ENCODE results near the gene SLC25A36. TPM values are rescaled to one million over a fixed set of nuclear protein-coding genes. Genes with fewer than 3 reads are reported as not detected.
"Not testable (repeated sequence)": the region's sequence is repeated elsewhere in the genome, so short reads cannot be mapped to it uniquely, and the experiment has no call there.

Gene SLC25A36
- total RNA-seq, 8 experiments from 2014 or later, result 40.3 to 147 (median 74.7) TPM

DNA sequence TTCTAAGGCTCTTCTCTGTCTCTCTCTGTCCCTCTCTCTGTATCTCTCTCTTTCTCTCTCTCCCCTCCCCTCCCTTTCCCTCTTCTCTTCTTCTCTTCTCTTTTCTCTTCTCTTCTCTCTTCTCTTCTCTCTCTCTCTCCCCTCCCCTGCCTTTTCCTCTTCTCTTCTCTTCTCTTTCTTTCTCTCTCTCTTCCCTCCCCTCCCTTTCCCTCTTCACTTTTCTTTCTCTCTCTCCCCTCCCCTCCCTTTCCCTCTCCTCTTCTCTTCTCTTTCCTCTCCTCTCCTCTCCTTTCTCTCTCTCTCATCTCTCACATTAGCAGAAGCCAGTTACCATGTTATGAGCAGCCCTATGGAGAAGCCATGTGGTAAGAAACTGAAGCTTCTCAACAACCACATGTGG is 25.0 kb upstream of the SLC25A36 start:
- in situ Hi-C loops (cut with MboI; ENCODE audit: low pct_unique_long_range_greater_than_20kb in 2 of 9, low sequenced_read_pairs in 9 of 9, unreplicated experiment in 9 of 9), result no loop called here
- Histone ChIP-seq H3K4me3 (no peak overlapping the region), H3K27ac (no peak overlapping the region), H3K4me1 (replicated peaks in 1 of 2) (no peaks in the 10 kb centered on the region)
- no peak for ATAC-seq (replicated peaks in 6 of 8)

- 20 to 83% (median 64%) methylated on average over 1 to 4 of the region's 5 CpGs; no CpG with 5 or more reads in 3 of the 10 experiments for WGBS, 10 experiments
- in situ Hi-C loops (cut with MboI; ENCODE audit: low pct_unique_long_range_greater_than_20kb in 2 of 9, low sequenced_read_pairs in 9 of 9, unreplicated experiment in 9 of 9), result no loop called here
- no peak overlapping the region for H3K4me3 ChIP-seq
- H3K4me1 ChIP-seq (replicated peaks in 1 of 2), result no peaks in the 10 kb centered on the region
- ATAC-seq (replicated peaks in 6 of 8), result no peak
- H3K27ac ChIP-seq, result no peak overlapping the region
Measured at GRCh38 chr3:140917772-140918171, 23.9 kb upstream of the SLC25A36 start.

GRCh38 chr3:140920029-140920428 is 21.6 kb upstream of the SLC25A36 start:
- Histone ChIP-seq H3K4me3 (no peak overlapping the region), H3K27ac (no peak overlapping the region), H3K4me1 (replicated peaks in 1 of 2) (no peaks in the 10 kb centered on the region)
- WGBS, 10 experiments, result 20 to 100% (median 78%) methylated on average over 1 to 2 of the region's 2 CpGs; no CpG with 5 or more reads in 1 of the 10 experiments
- in situ Hi-C loops (cut with MboI; ENCODE audit: low pct_unique_long_range_greater_than_20kb in 2 of 9, low sequenced_read_pairs in 9 of 9, unreplicated experiment in 9 of 9), result no loop called here
- ATAC-seq (replicated peaks in 6 of 8), result peak in 2 of 8 experiments; percentile 75 to 79

- no peaks in the 10 kb centered on the region for H3K4me1 ChIP-seq (replicated peaks in 1 of 2)
- H3K27ac ChIP-seq, result no peak overlapping the region
- 0 to 20% methylated on average over 1 of the region's 1 CpG; no CpG with 5 or more reads in 8 of the 10 experiments for WGBS, 10 experiments
Measured at GRCh38 chr3:140922634-140923033, 19.0 kb upstream of the SLC25A36 start.

GRCh38 chr3:140924097-140924873 is 17.4 kb upstream of the SLC25A36 start:
- peak in 1 of 8 experiments; percentile 71 for ATAC-seq (replicated peaks in 6 of 8)
- no peak overlapping the region for H3K4me3 ChIP-seq
- in situ Hi-C loops (cut with MboI; ENCODE audit: low pct_unique_long_range_greater_than_20kb in 2 of 9, low sequenced_read_pairs in 9 of 9, unreplicated experiment in 9 of 9), result no loop called here
- no peaks in the 10 kb centered on the region for H3K4me1 ChIP-seq (replicated peaks in 1 of 2)
- H3K27ac ChIP-seq, result no peak overlapping the region
- 24 to 95% (median 76%) methylated on average over 1 to 5 of the region's 6 CpGs; no CpG with 5 or more reads in 2 of the 10 experiments for WGBS, 10 experiments

More at GRCh38 chr3:140922634-140923033, 19.0 kb upstream of the SLC25A36 start:
- in situ Hi-C loops (cut with MboI; ENCODE audit: low pct_unique_long_range_greater_than_20kb in 2 of 9, low sequenced_read_pairs in 9 of 9, unreplicated experiment in 9 of 9), result no loop called here
- no peak overlapping the region for H3K4me3 ChIP-seq
- peak in 3 of 8 experiments; percentile 72 to 75 (median 75) for ATAC-seq (replicated peaks in 6 of 8)

DNA sequence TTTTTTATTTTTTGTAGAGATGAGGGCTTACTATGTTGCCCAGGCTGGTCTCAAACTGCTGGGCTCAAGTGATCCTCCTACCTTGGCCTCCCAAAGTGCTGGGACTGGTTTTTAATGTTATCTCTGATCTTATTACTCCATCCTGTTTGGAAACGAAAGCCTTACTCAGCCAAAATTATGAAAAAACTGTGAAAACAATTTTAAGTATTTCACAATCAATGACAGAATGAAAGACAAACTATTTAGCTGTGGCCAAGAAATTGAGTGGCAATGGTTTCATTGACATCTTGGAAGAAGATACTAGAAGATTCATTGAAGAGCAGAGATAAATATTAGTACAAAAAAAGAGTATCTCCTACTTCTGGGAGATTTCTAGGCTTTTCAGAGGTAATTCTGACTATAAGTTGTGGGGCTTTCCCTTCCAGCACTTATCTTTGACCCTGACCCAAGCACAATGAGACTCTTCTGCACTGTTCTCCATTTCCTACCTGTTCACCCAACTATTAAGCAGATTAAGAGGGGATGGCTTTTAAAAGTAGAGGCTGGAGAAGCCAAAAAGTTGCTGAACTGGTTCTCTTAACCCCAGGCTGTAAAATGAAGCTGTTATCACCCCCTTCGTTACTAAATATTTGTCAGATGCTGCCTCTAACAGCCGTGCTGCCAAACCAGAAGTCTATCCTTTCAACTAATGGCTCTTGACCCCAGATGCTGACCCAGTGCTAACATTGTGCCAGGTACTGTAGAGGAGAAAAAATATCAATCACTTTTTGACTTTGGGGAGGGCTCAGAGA is 14.2 kb upstream of the SLC25A36 start:
- in situ Hi-C loops (cut with MboI; ENCODE audit: low pct_unique_long_range_greater_than_20kb in 2 of 9, low sequenced_read_pairs in 9 of 9, unreplicated experiment in 9 of 9), result no loop called here

DNA sequence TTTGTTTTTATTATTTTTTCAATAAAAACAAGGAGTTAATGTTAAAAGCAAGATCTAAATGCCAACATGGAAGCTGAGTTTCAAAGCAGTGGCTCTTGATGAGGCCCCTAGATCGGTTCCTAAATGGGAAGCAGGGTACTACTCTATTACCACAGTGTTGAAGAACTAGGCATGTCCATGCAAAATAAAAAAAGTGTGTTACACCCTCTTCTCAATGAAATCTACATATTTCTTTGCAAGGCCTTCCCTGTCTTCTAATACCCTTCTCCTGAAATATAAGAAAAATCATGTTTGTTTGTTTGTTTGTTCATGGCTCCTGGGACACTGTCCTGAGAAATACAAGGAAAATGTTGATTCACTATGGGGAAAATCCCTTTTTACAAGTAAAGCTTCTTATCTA is 12.2 kb upstream of the SLC25A36 start:
- H3K27ac ChIP-seq, result no peak overlapping the region
- in situ Hi-C loops (cut with MboI; ENCODE audit: low pct_unique_long_range_greater_than_20kb in 2 of 9, low sequenced_read_pairs in 9 of 9, unreplicated experiment in 9 of 9), result no loop called here
- no peaks in the 10 kb centered on the region for H3K4me1 ChIP-seq (replicated peaks in 1 of 2)
- H3K4me3 ChIP-seq, result no peak overlapping the region
- 17 to 89% (median 67%) methylated on average over 1 of the region's 1 CpG; no CpG with 5 or more reads in 1 of the 10 experiments for WGBS, 10 experiments
- peak in 2 of 8 experiments; percentile 85 to 94 for ATAC-seq (replicated peaks in 6 of 8)

More for the DNA sequence above, 14.2 kb upstream of the SLC25A36 start:
- 0 to 57% (median 40%) methylated on average over 1 to 3 of the region's 3 CpGs for WGBS, 10 experiments
- ATAC-seq (replicated peaks in 6 of 8), result no peak
- Histone ChIP-seq H3K4me3 (no peak overlapping the region), H3K4me1 (replicated peaks in 1 of 2) (no peaks in the 10 kb centered on the region), H3K27ac (no peak overlapping the region)

- Histone ChIP-seq H3K4me3 (no peak overlapping the region), H3K27ac (no peak overlapping the region), H3K4me1 (replicated peaks in 1 of 2) (no peaks in the 10 kb centered on the region)
- peak in 3 of 8 experiments; percentile 69 to 88 (median 84) for ATAC-seq (replicated peaks in 6 of 8)
- in situ Hi-C loops (cut with MboI; ENCODE audit: low pct_unique_long_range_greater_than_20kb in 2 of 9, low sequenced_read_pairs in 9 of 9, unreplicated experiment in 9 of 9), result no loop called here
- WGBS, 10 experiments, result 3 to 33% (median 21%) methylated on average over 1 to 8 of the region's 12 CpGs; no CpG with 5 or more reads in 3 of the 10 experiments
Measured at GRCh38 chr3:140931016-140931454, 10.6 kb upstream of the SLC25A36 start.

DNA sequence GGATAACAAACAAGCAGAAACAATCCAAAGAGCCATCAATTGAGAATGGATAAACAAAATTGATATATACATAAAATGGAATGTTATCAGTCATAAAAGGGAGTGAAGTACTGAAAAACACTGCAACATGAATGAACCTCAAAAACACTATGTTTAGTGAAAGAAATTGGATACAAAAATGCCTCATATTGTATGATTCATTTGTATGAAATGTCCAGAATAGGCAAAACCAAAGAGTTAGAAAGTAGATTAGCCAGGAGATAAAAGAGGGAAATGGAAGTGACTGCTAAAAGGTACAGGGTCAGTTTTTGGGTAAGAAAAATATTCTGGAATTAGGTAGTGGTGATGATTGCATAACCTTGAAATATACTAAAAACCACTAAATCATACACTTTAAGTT is 9.8 kb upstream of the SLC25A36 start:
- ATAC-seq (replicated peaks in 6 of 8), result no peak
- no peaks in the 10 kb centered on the region for H3K4me1 ChIP-seq (replicated peaks in 1 of 2)
- in situ Hi-C loops (cut with MboI; ENCODE audit: low pct_unique_long_range_greater_than_20kb in 2 of 9, low sequenced_read_pairs in 9 of 9, unreplicated experiment in 9 of 9), result no loop called here

DNA sequence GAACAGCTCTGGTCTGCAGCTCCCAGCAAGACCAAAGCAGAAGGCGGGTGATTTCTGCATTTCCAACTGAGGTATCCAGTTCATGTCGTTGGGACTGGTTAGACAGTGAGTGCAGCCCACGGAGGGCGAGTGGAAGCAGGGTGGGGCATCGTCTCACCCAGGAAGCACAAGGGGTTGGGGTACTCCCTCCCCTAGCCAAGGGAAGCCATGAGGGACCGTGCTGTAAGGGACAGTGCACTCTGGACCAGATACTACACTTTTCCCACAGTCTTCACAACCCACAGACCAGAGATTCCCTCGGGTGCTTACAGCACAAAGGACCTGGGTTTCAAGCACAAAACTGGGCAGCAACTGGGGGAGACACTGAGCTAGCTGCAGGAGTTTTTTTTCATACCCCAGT is 8.5 kb upstream of the SLC25A36 start:
- in situ Hi-C loops (cut with MboI; ENCODE audit: low pct_unique_long_range_greater_than_20kb in 2 of 9, low sequenced_read_pairs in 9 of 9, unreplicated experiment in 9 of 9), result no loop called here
- H3K4me1 ChIP-seq (replicated peaks in 1 of 2), result no peaks in the 10 kb centered on the region
- H3K27ac ChIP-seq, result no peak overlapping the region
- H3K4me3 ChIP-seq, result no peak overlapping the region
- no peak for ATAC-seq (replicated peaks in 6 of 8)
- 43 to 64% (median 62%) methylated on average over 2 to 5 of the region's 7 CpGs; no CpG with 5 or more reads in 5 of the 10 experiments for WGBS, 10 experiments

More for the DNA sequence above, 9.8 kb upstream of the SLC25A36 start:
- Histone ChIP-seq H3K27ac (no peak overlapping the region), H3K4me3 (no peak overlapping the region)

DNA sequence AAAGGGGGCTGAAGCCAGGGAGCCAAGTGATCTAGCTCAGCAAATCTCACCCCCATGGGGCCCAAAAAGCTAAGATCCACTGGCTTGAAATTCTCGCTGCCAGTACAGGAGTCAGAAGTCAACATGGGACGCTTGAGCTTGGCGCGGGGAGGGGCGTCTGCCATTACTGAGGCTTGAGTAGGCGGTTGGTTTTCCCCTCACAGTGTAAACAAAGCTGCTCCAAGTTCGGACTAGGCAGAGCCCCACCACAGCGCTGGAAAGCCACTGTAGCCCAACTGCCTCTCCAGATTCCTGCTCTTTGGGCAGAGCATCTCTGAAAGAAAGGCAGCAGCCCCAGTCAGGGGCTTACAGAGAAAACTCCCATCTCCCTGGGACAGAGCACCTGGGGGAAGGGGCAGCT is 8.1 kb upstream of the SLC25A36 start:
- in situ Hi-C loops (cut with MboI; ENCODE audit: low pct_unique_long_range_greater_than_20kb in 2 of 9, low sequenced_read_pairs in 9 of 9, unreplicated experiment in 9 of 9), result no loop called here
- no peak overlapping the region for H3K4me3 ChIP-seq
- no peak overlapping the region for H3K27ac ChIP-seq
- H3K4me1 ChIP-seq (replicated peaks in 1 of 2), result no peaks in the 10 kb centered on the region
- no peak for ATAC-seq (replicated peaks in 6 of 8)
- 15 to 87% (median 74%) methylated on average over 2 to 6 of the region's 8 CpGs; no CpG with 5 or more reads in 7 of the 10 experiments for WGBS, 10 experiments

DNA sequence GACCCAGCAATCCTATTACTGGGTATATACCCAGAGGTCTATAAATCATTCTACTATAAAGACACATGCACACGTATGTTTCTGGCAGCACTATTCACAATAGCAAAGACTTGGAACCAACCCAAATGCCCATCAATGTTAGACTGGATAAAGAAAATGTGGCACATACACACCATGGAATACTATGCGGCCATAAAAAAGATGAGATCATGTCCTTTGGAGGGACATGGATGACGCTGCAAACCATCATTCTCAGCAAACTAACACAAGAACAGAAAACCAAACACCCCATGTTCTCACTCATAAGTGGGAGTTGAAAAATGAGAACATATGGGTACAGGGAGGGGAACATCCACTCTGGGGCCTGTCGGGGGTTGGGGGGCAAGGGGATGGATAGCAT is 2.3 kb upstream of the SLC25A36 start:
- in situ Hi-C loops (cut with MboI; ENCODE audit: low pct_unique_long_range_greater_than_20kb in 2 of 9, low sequenced_read_pairs in 9 of 9, unreplicated experiment in 9 of 9), result not testable (repeated sequence)
- 25 to 95% (median 80%) methylated on average over 1 to 3 of the region's 4 CpGs; no CpG with 5 or more reads in 5 of the 10 experiments for WGBS, 10 experiments

DNA sequence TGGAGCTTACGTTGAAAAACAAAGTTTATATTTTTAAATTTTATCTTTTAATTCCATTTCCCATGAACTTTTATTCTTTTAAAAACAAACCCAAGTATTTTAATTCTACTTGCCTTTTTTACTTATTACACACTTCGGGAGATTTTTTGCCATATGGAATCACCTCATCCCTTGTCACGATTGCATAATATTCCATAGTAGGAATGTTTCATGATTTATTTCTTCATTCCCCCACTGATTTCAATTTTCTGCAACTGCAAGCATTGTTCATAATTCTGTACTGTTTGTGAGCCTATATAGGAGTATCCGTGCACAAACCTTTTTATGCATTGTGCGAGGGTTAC is 574 bp upstream of the SLC25A36 start:
- H3K4me3 ChIP-seq, result peak overlapping the region; percentile 69 to 98 (median 92)
- in situ Hi-C loops (cut with MboI; ENCODE audit: low pct_unique_long_range_greater_than_20kb in 2 of 9, low sequenced_read_pairs in 9 of 9, unreplicated experiment in 9 of 9), result no loop called here
- no peak for ATAC-seq (replicated peaks in 6 of 8)
- H3K27ac ChIP-seq, result peak overlapping the region; percentile 55 to 97
- 10 to 92% (median 48%) methylated on average over 2 to 5 of the region's 5 CpGs for WGBS, 10 experiments
- H3K4me1 ChIP-seq (replicated peaks in 1 of 2), result peaks cover 0 to 20% of the 10 kb centered on the region in 2 donors

More for the DNA sequence above, 2.3 kb upstream of the SLC25A36 start:
- ATAC-seq (replicated peaks in 6 of 8); H3K4me1 ChIP-seq (replicated peaks in 1 of 2); H3K4me3 ChIP-seq; H3K27ac ChIP-seq: not testable (repeated sequence)

Measured in motor neuron (in vitro differentiated cells).